SH-SY5Y (cell line): ENCODE results near the gene RNF212B.

Experiments used
- GATA2 ChIP-seq: IDR thresholded peaks from 2 replicates; pipeline ENCODE4 v1.6.1; 2011; ENCODE audit warnings: mild to moderate bottlenecking, low read depth, low read length
- GATA3 ChIP-seq: IDR thresholded peaks from 2 replicates; pipeline ENCODE4 v1.6.1; 2011; ENCODE audit warnings: low read depth, mild to moderate bottlenecking, low read length, moderate library complexity

- TF ChIP-seq GATA2 (no peak), GATA3 (no peak)
Observed at GRCh38 chr14:23258256-23258655, 20.5 kb downstream of the RNF212B start.
